ENCODE data around the gene PARD3B.
"Not testable (repeated sequence)": the region's sequence is repeated elsewhere in the genome, so short reads cannot be mapped to it uniquely, and the experiment has no call there.

The PARD3B gene

GRCh38 chr2:205481861-205482260 is 936.6 kb downstream of the PARD3B start:
- H3K4me3 Mint-ChIP-seq, result no peak overlapping the region
- H3K9me3 Mint-ChIP-seq, result peaks cover 0 to 4% of the 10 kb centered on the region in 2 donors
- H3K4me1 Mint-ChIP-seq, result no peaks in the 10 kb centered on the region
- no peaks in the 10 kb centered on the region for H3K27me3 Mint-ChIP-seq
- ATAC-seq (no peak), DNase-seq (no peak)
- H3K27ac Mint-ChIP-seq, result no peak overlapping the region

DNA sequence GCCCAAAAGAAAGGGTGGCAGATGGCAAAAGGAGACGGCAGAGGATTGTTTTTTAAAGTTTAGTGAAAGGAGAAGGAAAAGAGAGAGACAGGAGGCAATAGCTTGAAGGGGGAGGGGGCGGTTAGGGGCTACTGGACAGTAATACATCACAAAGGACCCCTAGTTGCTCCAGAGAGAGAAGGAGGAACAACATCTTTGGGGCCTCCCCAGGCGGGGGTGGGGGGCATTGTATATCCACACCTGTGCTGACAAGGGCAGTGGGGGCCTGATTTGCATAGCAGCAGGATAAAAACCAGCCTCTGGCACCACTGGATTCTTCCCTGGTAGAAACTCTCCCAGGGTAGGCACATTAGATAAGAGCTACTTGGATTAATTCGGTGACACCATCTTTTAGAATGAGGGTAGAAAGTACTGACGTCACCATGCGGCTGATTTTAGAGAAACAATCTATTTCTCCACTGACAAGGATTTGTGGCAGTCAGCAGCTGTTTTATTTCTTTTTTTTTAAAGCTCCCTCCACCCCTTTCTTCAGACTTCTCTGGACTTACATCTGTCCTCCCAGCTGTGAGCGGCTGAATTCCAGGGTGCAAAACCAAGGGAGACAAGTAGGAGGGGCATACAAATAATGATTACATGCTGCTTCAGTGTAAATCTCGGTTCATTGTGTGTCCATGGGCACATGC is 937.3 kb downstream of the PARD3B start:
- DNase-seq (no peak), ATAC-seq (no peak)
- Mint-ChIP-seq H3K9me3 (peaks cover 0 to 4% of the 10 kb centered on the region in 2 donors), H3K27me3 (no peaks in the 10 kb centered on the region), H3K27ac (no peak overlapping the region), H3K4me1 (no peaks in the 10 kb centered on the region), H3K4me3 (no peak overlapping the region)

GRCh38 chr2:205483095-205483494 is 937.8 kb downstream of the PARD3B start:
- Mint-ChIP-seq H3K27me3 (no peaks in the 10 kb centered on the region), H3K9me3 (peaks cover 0 to 4% of the 10 kb centered on the region in 2 donors), H3K27ac (no peak overlapping the region), H3K4me3 (no peak overlapping the region), H3K4me1 (no peaks in the 10 kb centered on the region)
- DNase-seq (no peak), ATAC-seq (no peak)

- no peak overlapping the region for H3K27ac Mint-ChIP-seq
- H3K9me3 Mint-ChIP-seq, result peaks cover 0 to 4% of the 10 kb centered on the region in 2 donors
- ATAC-seq (no peak), DNase-seq (no peak)
- no peak overlapping the region for H3K4me3 Mint-ChIP-seq
- no peaks in the 10 kb centered on the region for H3K4me1 Mint-ChIP-seq
- no peaks in the 10 kb centered on the region for H3K27me3 Mint-ChIP-seq
These were observed 938.9 kb downstream of the PARD3B start for GRCh38 chr2:205484215-205484614.

GRCh38 chr2:205484764-205485163 is 939.5 kb downstream of the PARD3B start:
- ATAC-seq, result no peak
- H3K9me3 Mint-ChIP-seq, result peaks cover 0 to 4% of the 10 kb centered on the region in 2 donors
- no peaks in the 10 kb centered on the region for H3K4me1 Mint-ChIP-seq
- H3K4me3 Mint-ChIP-seq, result no peak overlapping the region
- no peak for DNase-seq
- H3K27me3 Mint-ChIP-seq, result no peaks in the 10 kb centered on the region
- H3K27ac Mint-ChIP-seq, result no peak overlapping the region

DNA sequence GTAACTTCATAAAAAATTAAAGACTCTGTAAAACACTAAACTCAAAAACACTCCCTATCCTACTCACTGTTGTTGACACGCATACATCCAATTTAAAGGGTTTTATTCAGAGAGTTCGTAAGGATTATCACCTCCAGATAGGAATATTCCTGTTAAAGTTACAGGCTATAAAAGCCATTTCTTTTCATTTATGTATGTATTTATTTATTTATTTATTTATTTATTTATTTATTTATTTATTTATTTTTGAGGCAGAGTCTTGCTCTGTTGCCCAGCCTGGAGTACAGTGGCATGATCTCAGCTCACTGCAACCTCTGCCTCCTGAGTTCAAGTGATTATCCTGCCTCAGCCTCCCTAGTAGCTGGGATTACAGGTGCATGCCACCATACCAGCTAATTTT is 948.3 kb downstream of the PARD3B start:
- H3K4me3 Mint-ChIP-seq, H3K9me3 Mint-ChIP-seq, DNase-seq, H3K27me3 Mint-ChIP-seq, H3K4me1 Mint-ChIP-seq, H3K27ac Mint-ChIP-seq, ATAC-seq: not testable (repeated sequence)

DNA sequence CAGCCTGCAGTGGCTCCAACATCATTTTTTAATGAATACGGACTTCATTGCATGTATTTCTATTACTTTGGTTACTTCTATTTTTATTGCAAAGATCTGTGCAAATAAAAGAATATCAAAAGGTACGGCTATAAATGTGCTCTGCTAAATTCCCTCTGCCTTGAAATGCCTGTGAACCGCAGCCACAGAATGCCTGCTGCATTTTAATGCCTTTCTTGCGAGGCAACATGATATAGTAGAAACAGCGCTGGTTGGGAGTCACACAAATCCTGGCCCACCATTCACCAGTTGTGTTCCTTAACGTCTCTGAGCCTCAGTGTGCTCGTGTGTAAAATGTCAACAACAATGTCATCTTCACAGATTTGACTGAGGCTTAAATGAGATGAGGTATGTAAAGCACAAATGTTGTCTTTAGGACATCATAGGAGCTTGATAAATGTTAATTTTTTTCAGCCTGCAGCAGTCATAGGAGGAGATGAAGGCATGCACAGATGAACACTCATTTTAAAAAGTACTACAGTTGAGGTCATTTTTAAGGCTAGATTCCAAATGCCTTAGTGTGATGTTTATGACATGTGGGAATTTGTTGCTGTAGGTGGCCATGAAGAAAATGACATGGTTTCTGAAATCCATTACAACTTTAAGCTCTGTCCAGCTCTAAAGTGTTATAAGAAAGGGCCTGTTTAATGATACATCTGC is 949.4 kb downstream of the PARD3B start:
- Mint-ChIP-seq H3K27me3 (no peaks in the 10 kb centered on the region), H3K4me3 (no peak overlapping the region), H3K27ac (no peak overlapping the region)

GRCh38 chr2:205495819-205496218 is 950.5 kb downstream of the PARD3B start:
- no peak overlapping the region for H3K27ac Mint-ChIP-seq

More for the DNA sequence above, 949.4 kb downstream of the PARD3B start:
- no peak for ATAC-seq
- Mint-ChIP-seq H3K4me1 (no peaks in the 10 kb centered on the region), H3K9me3 (no peaks in the 10 kb centered on the region)
- DNase-seq, result no peak

DNA sequence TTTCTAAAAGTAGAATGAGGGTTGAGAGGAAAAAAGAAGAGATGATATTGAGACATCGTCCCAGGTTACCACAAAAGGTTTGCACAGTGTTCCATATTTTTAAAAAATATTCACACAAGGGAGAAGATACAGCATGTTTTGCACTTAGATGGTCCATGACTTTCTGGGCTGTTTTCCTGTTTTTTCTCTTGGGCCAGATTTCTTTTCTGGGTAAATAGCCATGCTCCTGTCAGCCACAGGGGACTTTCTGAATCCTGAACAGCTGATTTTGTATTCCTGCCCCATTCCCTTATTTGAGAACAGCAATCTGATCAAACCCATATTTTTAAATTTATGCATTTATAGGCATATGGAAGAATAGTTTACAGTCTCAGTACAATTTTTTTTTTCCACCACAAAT is 951.1 kb downstream of the PARD3B start:
- DNase-seq, result no peak
- ATAC-seq, result no peak
- H3K27ac Mint-ChIP-seq, result no peak overlapping the region

More at GRCh38 chr2:205495819-205496218, 950.5 kb downstream of the PARD3B start:
- no peak overlapping the region for H3K4me3 Mint-ChIP-seq
- DNase-seq, result no peak
- no peak for ATAC-seq
- H3K27me3 Mint-ChIP-seq, result no peaks in the 10 kb centered on the region
- H3K9me3 Mint-ChIP-seq, result no peaks in the 10 kb centered on the region
- H3K4me1 Mint-ChIP-seq, result no peaks in the 10 kb centered on the region

DNA sequence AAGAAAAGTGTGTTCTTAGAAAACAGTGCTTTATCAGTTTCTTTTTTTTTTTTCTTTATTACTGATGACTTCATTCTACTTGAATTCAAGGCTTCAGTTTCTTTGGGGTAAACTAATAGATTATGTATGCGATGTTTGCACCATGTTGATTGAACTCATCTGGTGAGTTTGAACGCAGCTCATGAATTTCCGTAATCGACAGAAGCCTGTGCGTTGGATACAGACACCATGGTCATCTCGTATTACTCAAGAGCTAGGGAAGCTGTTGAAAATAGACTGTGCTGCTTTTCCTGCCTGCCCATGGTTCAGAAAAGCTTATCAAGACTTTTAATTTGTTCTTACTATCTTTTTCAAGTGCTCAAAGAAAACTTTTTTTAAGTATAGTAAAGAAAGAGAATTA is 951.5 kb downstream of the PARD3B start:
- Mint-ChIP-seq H3K27me3 (no peaks in the 10 kb centered on the region), H3K4me1 (no peaks in the 10 kb centered on the region), H3K27ac (no peak overlapping the region), H3K9me3 (no peaks in the 10 kb centered on the region), H3K4me3 (no peak overlapping the region)
- DNase-seq (no peak), ATAC-seq (no peak)

More for the DNA sequence above, 951.1 kb downstream of the PARD3B start:
- H3K9me3 Mint-ChIP-seq, result no peaks in the 10 kb centered on the region
- H3K4me1 Mint-ChIP-seq, result no peaks in the 10 kb centered on the region
- no peak overlapping the region for H3K4me3 Mint-ChIP-seq
- H3K27me3 Mint-ChIP-seq, result no peaks in the 10 kb centered on the region

DNA sequence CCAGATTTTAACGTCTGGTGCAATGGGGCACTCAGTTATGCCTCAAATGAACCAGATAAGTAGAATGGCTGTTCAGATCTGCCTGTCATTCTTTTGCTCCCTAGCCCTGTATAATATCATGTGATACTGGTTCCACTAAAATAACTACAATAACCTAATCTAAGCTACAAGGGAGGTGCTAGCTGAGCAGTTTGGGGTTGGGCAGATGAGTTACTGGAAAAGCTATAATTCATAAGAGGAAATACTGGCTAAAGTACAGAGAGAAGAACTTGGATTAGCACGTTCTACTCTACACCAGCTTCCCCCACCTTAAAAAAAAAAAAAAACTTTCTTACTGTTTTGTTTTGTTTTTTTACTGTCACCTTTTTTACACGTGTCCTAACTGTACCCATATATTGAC is 953.7 kb downstream of the PARD3B start:
- H3K9me3 Mint-ChIP-seq, result no peaks in the 10 kb centered on the region
- no peak overlapping the region for H3K4me3 Mint-ChIP-seq

GRCh38 chr2:205500065-205500464 is 954.8 kb downstream of the PARD3B start:
- no peak for ATAC-seq
- no peaks in the 10 kb centered on the region for H3K27me3 Mint-ChIP-seq
- H3K9me3 Mint-ChIP-seq, result no peaks in the 10 kb centered on the region
- H3K27ac Mint-ChIP-seq, result no peak overlapping the region
- no peak overlapping the region for H3K4me3 Mint-ChIP-seq
- no peaks in the 10 kb centered on the region for H3K4me1 Mint-ChIP-seq
- DNase-seq, result no peak

More for the DNA sequence above, 953.7 kb downstream of the PARD3B start:
- H3K4me1 Mint-ChIP-seq, result no peaks in the 10 kb centered on the region
- ATAC-seq (no peak), DNase-seq (no peak)
- H3K27ac Mint-ChIP-seq, result no peak overlapping the region
- no peaks in the 10 kb centered on the region for H3K27me3 Mint-ChIP-seq

GRCh38 chr2:205500951-205501350 is 955.7 kb downstream of the PARD3B start:
- H3K4me1 Mint-ChIP-seq, result no peaks in the 10 kb centered on the region
- H3K27me3 Mint-ChIP-seq, result no peaks in the 10 kb centered on the region
- no peaks in the 10 kb centered on the region for H3K9me3 Mint-ChIP-seq
- H3K4me3 Mint-ChIP-seq, result no peak overlapping the region
- ATAC-seq (no peak), DNase-seq (no peak)
- no peak overlapping the region for H3K27ac Mint-ChIP-seq

DNA sequence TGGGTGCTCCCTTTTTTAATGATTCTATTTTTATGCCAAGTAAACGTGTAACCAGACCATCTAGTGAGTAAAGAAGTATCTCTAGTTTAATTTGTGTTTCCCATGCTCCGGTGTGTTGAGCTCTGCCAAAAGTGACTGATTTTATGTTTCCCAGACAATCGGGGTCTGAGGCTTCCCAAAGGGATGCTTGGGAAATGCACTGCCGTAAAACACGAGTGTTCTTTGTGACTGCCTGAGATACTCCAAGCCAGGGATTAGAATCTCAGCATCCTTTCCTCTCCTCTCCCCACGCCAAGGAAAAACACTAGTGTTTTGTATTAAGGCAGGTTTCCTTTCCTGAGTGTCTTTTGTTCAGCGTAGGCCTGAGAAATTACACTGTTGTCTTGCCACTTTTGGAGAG is 956.6 kb downstream of the PARD3B start:
- H3K9me3 Mint-ChIP-seq, result no peaks in the 10 kb centered on the region
- no peaks in the 10 kb centered on the region for H3K27me3 Mint-ChIP-seq
- no peak overlapping the region for H3K27ac Mint-ChIP-seq
- H3K4me1 Mint-ChIP-seq, result no peaks in the 10 kb centered on the region
- ATAC-seq, result no peak
- no peak overlapping the region for H3K4me3 Mint-ChIP-seq
- no peak for DNase-seq

GRCh38 chr2:205505371-205505770 is 960.1 kb downstream of the PARD3B start:
- Mint-ChIP-seq H3K4me3 (no peak overlapping the region), H3K4me1 (no peaks in the 10 kb centered on the region), H3K9me3 (no peaks in the 10 kb centered on the region), H3K27me3 (no peaks in the 10 kb centered on the region), H3K27ac (no peak overlapping the region)
- ATAC-seq (no peak), DNase-seq (no peak)

- Mint-ChIP-seq H3K9me3 (no peaks in the 10 kb centered on the region), H3K4me1 (no peaks in the 10 kb centered on the region), H3K4me3 (no peak overlapping the region), H3K27me3 (no peaks in the 10 kb centered on the region), H3K27ac (no peak overlapping the region)
- ATAC-seq (no peak), DNase-seq (no peak)
These were observed 964.4 kb downstream of the PARD3B start for GRCh38 chr2:205509655-205510054.
